Liver (tissue), 3 donors: ENCODE data around the gene TMEM233.
A peak's percentile ranks its signal among the peaks of the same experiment; 100 is the strongest.

Source experiments
- ATF3 ChIP-seq: IDR thresholded peaks from 2 replicates; pipeline ENCODE4 v1.6.1; 2016; ENCODE audit warnings: antibody characterized with exemption
- CTCF ChIP-seq: fragments of 150-350 bp; IDR thresholded peaks from 2 replicates; pipeline ENCODE4 v1.5.1; 2017; ENCODE audit warnings: improper control_type of control experiment, low read depth, low read length; ENCODE audit not compliant: missing input control
- FOXA1 ChIP-seq: IDR thresholded peaks from 2 replicates; pipeline ENCODE4 v1.6.1; 2016; ENCODE audit warnings: antibody characterized with exemption
- NR2F2 ChIP-seq: IDR thresholded peaks from 2 replicates; pipeline ENCODE4 v1.6.1; 2016; ENCODE audit warnings: antibody characterized with exemption
- RAD21 ChIP-seq, 2 donors: IDR thresholded peaks; 2 replicates each; pipeline ENCODE4 v1.6.1; 2016; ENCODE audit warnings: antibody characterized with exemption in 2 of 2, mild to moderate bottlenecking in 2 of 2
- TAF1 ChIP-seq: conservative IDR thresholded peaks from 2 replicates; pipeline ENCODE4 v1.6.1; 2016; ENCODE audit warnings: antibody characterized with exemption, mild to moderate bottlenecking
- TF ChIP-seq, protein P1 (sequence below): IDR thresholded peaks from 2 replicates; pipeline ENCODE4 v1.6.1; 2016; ENCODE audit warnings: antibody characterized with exemption
- TF ChIP-seq, protein P2 (sequence below): IDR thresholded peaks from 2 replicates; pipeline ENCODE4 v1.6.1; 2016; ENCODE audit warnings: antibody characterized with exemption, mild to moderate bottlenecking
- donor health status: healthy.
- donor health status: healthy.

GRCh38 chr12:119679081-119679480, 85.5 kb downstream of the TMEM233 start:
- TF ChIP-seq, protein P1, sequence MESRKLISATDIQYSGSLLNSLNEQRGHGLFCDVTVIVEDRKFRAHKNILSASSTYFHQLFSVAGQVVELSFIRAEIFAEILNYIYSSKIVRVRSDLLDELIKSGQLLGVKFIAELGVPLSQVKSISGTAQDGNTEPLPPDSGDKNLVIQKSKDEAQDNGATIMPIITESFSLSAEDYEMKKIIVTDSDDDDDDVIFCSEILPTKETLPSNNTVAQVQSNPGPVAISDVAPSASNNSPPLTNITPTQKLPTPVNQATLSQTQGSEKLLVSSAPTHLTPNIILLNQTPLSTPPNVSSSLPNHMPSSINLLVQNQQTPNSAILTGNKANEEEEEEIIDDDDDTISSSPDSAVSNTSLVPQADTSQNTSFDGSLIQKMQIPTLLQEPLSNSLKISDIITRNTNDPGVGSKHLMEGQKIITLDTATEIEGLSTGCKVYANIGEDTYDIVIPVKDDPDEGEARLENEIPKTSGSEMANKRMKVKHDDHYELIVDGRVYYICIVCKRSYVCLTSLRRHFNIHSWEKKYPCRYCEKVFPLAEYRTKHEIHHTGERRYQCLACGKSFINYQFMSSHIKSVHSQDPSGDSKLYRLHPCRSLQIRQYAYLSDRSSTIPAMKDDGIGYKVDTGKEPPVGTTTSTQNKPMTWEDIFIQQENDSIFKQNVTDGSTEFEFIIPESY, result no peak
- no peak for TF ChIP-seq CTCF
- peak in 1 of 2 donors; percentile 7 for TF ChIP-seq RAD21 (IDR thresholded peaks at IDR 0.05)
- no peak for TF ChIP-seq TAF1
- TF ChIP-seq FOXA1, result no peak
- TF ChIP-seq, protein P2, sequence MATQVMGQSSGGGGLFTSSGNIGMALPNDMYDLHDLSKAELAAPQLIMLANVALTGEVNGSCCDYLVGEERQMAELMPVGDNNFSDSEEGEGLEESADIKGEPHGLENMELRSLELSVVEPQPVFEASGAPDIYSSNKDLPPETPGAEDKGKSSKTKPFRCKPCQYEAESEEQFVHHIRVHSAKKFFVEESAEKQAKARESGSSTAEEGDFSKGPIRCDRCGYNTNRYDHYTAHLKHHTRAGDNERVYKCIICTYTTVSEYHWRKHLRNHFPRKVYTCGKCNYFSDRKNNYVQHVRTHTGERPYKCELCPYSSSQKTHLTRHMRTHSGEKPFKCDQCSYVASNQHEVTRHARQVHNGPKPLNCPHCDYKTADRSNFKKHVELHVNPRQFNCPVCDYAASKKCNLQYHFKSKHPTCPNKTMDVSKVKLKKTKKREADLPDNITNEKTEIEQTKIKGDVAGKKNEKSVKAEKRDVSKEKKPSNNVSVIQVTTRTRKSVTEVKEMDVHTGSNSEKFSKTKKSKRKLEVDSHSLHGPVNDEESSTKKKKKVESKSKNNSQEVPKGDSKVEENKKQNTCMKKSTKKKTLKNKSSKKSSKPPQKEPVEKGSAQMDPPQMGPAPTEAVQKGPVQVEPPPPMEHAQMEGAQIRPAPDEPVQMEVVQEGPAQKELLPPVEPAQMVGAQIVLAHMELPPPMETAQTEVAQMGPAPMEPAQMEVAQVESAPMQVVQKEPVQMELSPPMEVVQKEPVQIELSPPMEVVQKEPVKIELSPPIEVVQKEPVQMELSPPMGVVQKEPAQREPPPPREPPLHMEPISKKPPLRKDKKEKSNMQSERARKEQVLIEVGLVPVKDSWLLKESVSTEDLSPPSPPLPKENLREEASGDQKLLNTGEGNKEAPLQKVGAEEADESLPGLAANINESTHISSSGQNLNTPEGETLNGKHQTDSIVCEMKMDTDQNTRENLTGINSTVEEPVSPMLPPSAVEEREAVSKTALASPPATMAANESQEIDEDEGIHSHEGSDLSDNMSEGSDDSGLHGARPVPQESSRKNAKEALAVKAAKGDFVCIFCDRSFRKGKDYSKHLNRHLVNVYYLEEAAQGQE, result no peak
- TF ChIP-seq ATF3, result no peak
- TF ChIP-seq NR2F2, result no peak
